GM23248 (cell line): Measurements from ENCODE around the gene MAG.

Experiments
- EZH2 ChIP-seq: fragments of 200-600 bp; sonication (generic); IDR thresholded peaks from 2 replicates; pipeline ENCODE4 v1.6.1; 2018; ENCODE audit warnings: antibody characterized with exemption, mild to moderate bottlenecking; ENCODE audit not compliant: insufficient read depth, poor library complexity, severe bottlenecking
- EZH2phosphoT487 ChIP-seq: fragments of 200-600 bp; sonication (generic); IDR thresholded peaks from 2 replicates; pipeline ENCODE4 v1.6.1; 2018; ENCODE audit warnings: antibody characterized with exemption, moderate library complexity, mild to moderate bottlenecking, low read depth; ENCODE audit not compliant: insufficient read depth

DNA sequence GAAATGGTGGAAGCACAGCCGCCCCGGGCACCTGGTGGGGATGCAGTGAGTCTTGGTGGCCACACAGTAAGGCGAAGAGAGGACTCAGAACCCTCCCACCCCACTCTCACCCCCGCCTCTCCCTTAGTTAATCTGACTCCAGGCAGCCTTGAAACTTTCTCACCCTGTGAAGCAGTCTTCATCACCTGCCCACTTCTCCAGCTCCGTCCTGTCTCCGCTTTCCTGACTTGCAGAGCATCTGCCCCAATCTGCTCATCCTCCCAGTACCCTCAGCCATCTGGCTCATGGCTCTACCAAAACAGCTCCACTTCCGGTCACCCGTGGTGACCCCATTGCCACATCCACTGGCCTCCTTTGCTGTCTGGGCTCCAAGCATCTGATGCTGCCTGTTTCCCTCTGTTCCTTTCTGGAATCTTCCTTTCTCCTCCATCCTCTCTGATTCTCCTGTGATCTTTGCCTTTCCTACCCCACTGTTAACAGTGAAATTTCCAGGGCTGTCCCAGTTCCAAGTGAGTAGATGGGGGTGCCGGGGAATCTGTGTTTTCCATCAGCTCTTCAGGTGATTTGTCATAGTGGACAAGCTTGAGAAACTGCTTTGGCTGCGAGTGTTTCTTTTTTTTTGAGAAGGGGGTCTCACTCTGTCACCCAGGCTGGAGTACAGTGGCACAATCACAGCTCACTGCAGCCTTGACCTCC, 18.9 kb upstream of the MAG start:
- TF ChIP-seq EZH2 (no peak), EZH2phosphoT487 (no peak)
